H9 (cell line): ENCODE results near the gene MMP14. TPM values are rescaled to one million over a fixed set of nuclear protein-coding genes. Genes with fewer than 3 reads are reported as not detected.

ENCODE experiments used
- DNase-seq: peaks from one replicate; pipeline ENCODE4 v3.0.0-alpha.2; 2017
- H2AFZ ChIP-seq: one replicate; pipeline ENCODE4 v1.6.1; 2013; ENCODE audit warnings: mild to moderate bottlenecking, low read length, control low read depth, moderate library complexity
- H2AK5ac ChIP-seq: 2 replicates; pipeline ENCODE4 v1.6.1; 2013; ENCODE audit warnings: low read length, control low read depth, mixed read lengths; ENCODE audit not compliant: insufficient read length
- H2BK120ac ChIP-seq: one replicate; pipeline ENCODE4 v1.6.1; 2013; ENCODE audit warnings: low read depth, mild to moderate bottlenecking, low read length, control low read depth, inconsistent platforms; ENCODE audit not compliant: poor library complexity, severe bottlenecking
- H2BK12ac ChIP-seq: 2 replicates; pipeline ENCODE4 v1.6.1; 2013; ENCODE audit warnings: low read length, control low read depth, mixed read lengths, low read depth; ENCODE audit not compliant: insufficient read length
- H2BK15ac ChIP-seq: 2 replicates; pipeline ENCODE4 v1.6.1; 2013; ENCODE audit warnings: low read depth, low read length, control low read depth
- H2BK20ac ChIP-seq: one replicate; pipeline ENCODE4 v1.6.1; 2013; ENCODE audit warnings: low read depth, mild to moderate bottlenecking, low read length, control low read depth, inconsistent platforms; ENCODE audit not compliant: poor library complexity, severe bottlenecking
- H2BK5ac ChIP-seq: 2 replicates; pipeline ENCODE4 v1.6.1; 2013; ENCODE audit warnings: low read length, control low read depth, mixed read lengths; ENCODE audit not compliant: insufficient read length
- H3K14ac ChIP-seq: 2 replicates; pipeline ENCODE4 v1.6.1; 2013; ENCODE audit warnings: low read length, control low read depth; ENCODE audit not compliant: insufficient read depth
- H3K18ac ChIP-seq: 2 replicates; pipeline ENCODE4 v1.6.1; 2013; ENCODE audit warnings: low read depth, mild to moderate bottlenecking, mixed read lengths, low read length, control low read depth; ENCODE audit not compliant: insufficient read length
- H3K23ac ChIP-seq: 2 replicates; pipeline ENCODE4 v1.6.1; 2013; ENCODE audit warnings: low read length, control low read depth, mixed read lengths, low read depth; ENCODE audit not compliant: insufficient read length
- H3K23me2 ChIP-seq: 2 replicates; pipeline ENCODE4 v1.6.1; 2013; ENCODE audit warnings: low read depth, mild to moderate bottlenecking, mixed read lengths, low read length, control low read depth; ENCODE audit not compliant: insufficient read length, poor library complexity, severe bottlenecking
- H3K27ac ChIP-seq: 2 replicates; pipeline ENCODE4 v1.5.1; 2013; ENCODE audit warnings: low read length, control low read depth, mixed read lengths, low read depth; ENCODE audit not compliant: insufficient read length
- H3K27me3 ChIP-seq: 2 replicates; pipeline ENCODE4 v1.6.1; 2013; ENCODE audit warnings: low read length, control low read depth, inconsistent platforms; ENCODE audit not compliant: insufficient read depth
- H3K4ac ChIP-seq: 2 replicates; pipeline ENCODE4 v1.6.1; 2013; ENCODE audit warnings: low read depth, mild to moderate bottlenecking, control low read depth, inconsistent platforms, low read length, moderate library complexity
- H3K4me1 ChIP-seq: 2 replicates; pipeline ENCODE4 v1.6.1; 2013; ENCODE audit warnings: low read length, control low read depth, inconsistent platforms; ENCODE audit not compliant: insufficient read depth
- H3K4me2 ChIP-seq: 2 replicates; pipeline ENCODE4 v1.6.1; 2013; ENCODE audit warnings: low read length, control low read depth, mixed read lengths; ENCODE audit not compliant: insufficient read length, insufficient read depth
- H3K56ac ChIP-seq: 2 replicates; pipeline ENCODE4 v1.6.1; 2013; ENCODE audit warnings: low read depth, mild to moderate bottlenecking, mixed read lengths, low read length, control low read depth; ENCODE audit not compliant: insufficient read length
- H3K79me1 ChIP-seq: 2 replicates; pipeline ENCODE4 v1.6.1; 2013; ENCODE audit warnings: low read depth, mild to moderate bottlenecking, moderate library complexity, low read length, control low read depth, inconsistent platforms; ENCODE audit not compliant: insufficient read depth, poor library complexity, severe bottlenecking
- H3K79me2 ChIP-seq: 2 replicates; pipeline ENCODE4 v1.6.1; 2013; ENCODE audit warnings: low read length, control low read depth, inconsistent platforms; ENCODE audit not compliant: insufficient read depth
- H3K9ac ChIP-seq: 2 replicates; pipeline ENCODE4 v1.6.1; 2013; ENCODE audit warnings: low read length, control low read depth, mixed read lengths; ENCODE audit not compliant: insufficient read length; ENCODE audit errors: extremely low read depth
- H3K9me3 ChIP-seq: one replicate; pipeline ENCODE4 v1.6.1; 2013; ENCODE audit warnings: low read depth, low read length, inconsistent platforms; ENCODE audit not compliant: control insufficient read depth
- H3T11ph ChIP-seq: one replicate; pipeline ENCODE4 v1.6.1; 2013; ENCODE audit warnings: mild to moderate bottlenecking, low read length, control low read depth, inconsistent platforms
- H4K20me1 ChIP-seq: one replicate; pipeline ENCODE4 v1.6.1; 2013; ENCODE audit not compliant: control insufficient read depth, insufficient read length, insufficient read depth
- H4K5ac ChIP-seq: 2 replicates; pipeline ENCODE4 v1.6.1; 2013; ENCODE audit warnings: low read depth, mild to moderate bottlenecking, mixed read lengths, low read length, control low read depth; ENCODE audit not compliant: insufficient read length
- H4K8ac ChIP-seq: replicated peaks from 2 replicates; pipeline ENCODE4 v1.6.1; 2013; ENCODE audit warnings: low read length, control low read depth, mixed read lengths, low read depth; ENCODE audit not compliant: insufficient read length
- H4K91ac ChIP-seq: 2 replicates; pipeline ENCODE4 v1.6.1; 2013; ENCODE audit warnings: low read depth, mild to moderate bottlenecking, moderate library complexity, mixed read lengths, low read length, control low read depth; ENCODE audit not compliant: insufficient read length
- H3K27ac Mint-ChIP-seq, 3 experiments: 2 replicates in 2 of 3; 3 replicates in 1 of 3; pipeline ENCODE4 v1.8.0; 2020 to 2021; ENCODE audit warnings: mixed read lengths in 3 of 3, mild to moderate bottlenecking in 1 of 3, moderate library complexity in 1 of 3
- H3K27me3 Mint-ChIP-seq: 2 replicates; pipeline ENCODE4 v1.8.0; 2021; ENCODE audit warnings: low read depth, mild to moderate bottlenecking, moderate library complexity, mixed read lengths
- H3K36me3 Mint-ChIP-seq, 3 experiments: 2 replicates in 2 of 3; 3 replicates in 1 of 3; pipeline ENCODE4 v1.8.0; 2020 to 2021; ENCODE audit warnings: low read depth in 3 of 3, mixed read lengths in 3 of 3; ENCODE audit not compliant: insufficient read depth in 1 of 3
- H3K4me1 Mint-ChIP-seq, 2 experiments: 2 replicates each; pipeline ENCODE4 v1.8.0; 2020; ENCODE audit warnings: mixed read lengths in 2 of 2
- H3K4me3 Mint-ChIP-seq, 2 experiments: 2 replicates in 1 of 2; 3 replicates in 1 of 2; pipeline ENCODE4 v1.8.0; 2020 to 2021; ENCODE audit warnings: mild to moderate bottlenecking in 2 of 2, mixed read lengths in 2 of 2, moderate library complexity in 1 of 2
- H3K9me3 Mint-ChIP-seq, 2 experiments: 2 replicates in 1 of 2; 3 replicates in 1 of 2; pipeline ENCODE4 v1.8.0; 2020; ENCODE audit warnings: mild to moderate bottlenecking in 2 of 2, mixed read lengths in 2 of 2, moderate library complexity in 1 of 2
- WGBS: extraction: QIAGEN DNeasy Blood & Tissue Kit; methylation state at CpG from one replicate; pipeline ENCODE4 v1.1.7; 2013; ENCODE audit warnings: missing lambda C conversion rate, low lambda C conversion rate, mixed read lengths; ENCODE audit not compliant: insufficient read length; ENCODE audit errors: extremely low coverage; 5-methylcytosine and 5-hydroxymethylcytosine counted together
- total RNA-seq: library from RNA; stranded (reverse); gene quantifications from 2 replicates; pipeline ENCODE4 v1.2.1, GENCODE V29; 2021
- TF ChIP-seq, protein P1 (sequence below): fragments of 200-600 bp; sonication (generic); conservative IDR thresholded peaks from 3 replicates; pipeline ENCODE4 v1.8.0; 2021; ENCODE audit warnings: antibody characterized with exemption, mild to moderate bottlenecking

MMP14 gene
- total RNA-seq, 1 experiment from 2014 or later: 56.5 TPM

DNA sequence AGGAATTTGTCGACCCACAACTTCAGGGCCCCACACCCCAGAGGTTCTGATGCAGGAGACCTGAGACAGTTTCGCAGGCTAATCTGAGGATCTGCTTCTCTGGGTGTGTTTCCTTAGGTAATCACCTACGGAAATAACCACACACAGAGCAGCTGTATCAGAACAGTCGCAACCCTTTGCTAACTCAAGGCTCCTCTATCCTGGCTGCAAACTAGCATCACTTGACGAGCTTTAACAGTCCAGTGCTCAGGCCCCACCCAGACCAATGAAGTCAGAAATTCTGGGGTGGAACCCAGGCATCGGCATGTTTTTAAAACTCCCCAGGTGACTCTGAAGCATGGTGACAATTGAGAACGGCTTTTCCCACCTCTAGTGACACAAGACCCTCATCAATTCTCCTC, 41.8 kb upstream of the MMP14 start:
- H3K4me1 Mint-ChIP-seq: peaks cover 17 to 18% of the 10 kb centered on the region in 2 experiments
- no peak overlapping the region for H2BK20ac ChIP-seq
- H3K4me1 ChIP-seq: peaks cover 9% of the 10 kb centered on the region; the same call in 1 of the 2 replicates
- DNase-seq: no peak
- H4K20me1 ChIP-seq: no peaks in the 10 kb centered on the region
- H2BK120ac ChIP-seq: no peak overlapping the region
- no peaks in the 10 kb centered on the region; the same call in 1 of the 2 replicates for H3K79me2 ChIP-seq
- H3K18ac ChIP-seq: no peak overlapping the region
- no peak overlapping the region for H3K56ac ChIP-seq
- no peak overlapping the region for H2AFZ ChIP-seq
- no peak overlapping the region for H4K5ac ChIP-seq
- H4K91ac ChIP-seq: no peak overlapping the region
- H3K4me3 Mint-ChIP-seq: no peak overlapping the region
- H3K9me3 Mint-ChIP-seq: peaks cover 2 to 3% of the 10 kb centered on the region in 2 experiments; a peak in 3 of 5 replicates
- H3K27me3 Mint-ChIP-seq: peaks cover 2% of the 10 kb centered on the region
- WGBS: no CpG with 5 or more reads among the region's 7 CpGs
- no peaks in the 10 kb centered on the region for H3K27me3 ChIP-seq
- no peak overlapping the region for H3K4ac ChIP-seq
- H3K27ac Mint-ChIP-seq: no peak overlapping the region
- H3K4me2 ChIP-seq: no peak overlapping the region
- peaks cover 0 to 4% (median 2%) of the 10 kb centered on the region in 3 experiments; a peak in 3 of 7 replicates for H3K36me3 Mint-ChIP-seq
- H3K9me3 ChIP-seq: no peaks in the 10 kb centered on the region
- H3K9ac ChIP-seq: no peak overlapping the region
- no peak overlapping the region for H4K8ac ChIP-seq
- no peak overlapping the region for H2AK5ac ChIP-seq
- H3K27ac ChIP-seq: no peak overlapping the region
- H2BK5ac ChIP-seq: no peak overlapping the region
- no peak overlapping the region for H3K23ac ChIP-seq
- H3K23me2 ChIP-seq: no peaks in the 10 kb centered on the region
- no peak overlapping the region for H2BK12ac ChIP-seq
- H3K14ac ChIP-seq: no peak overlapping the region
- no peak overlapping the region for H2BK15ac ChIP-seq
- H3K79me1 ChIP-seq: no peaks in the 10 kb centered on the region
- TF ChIP-seq, protein P1, sequence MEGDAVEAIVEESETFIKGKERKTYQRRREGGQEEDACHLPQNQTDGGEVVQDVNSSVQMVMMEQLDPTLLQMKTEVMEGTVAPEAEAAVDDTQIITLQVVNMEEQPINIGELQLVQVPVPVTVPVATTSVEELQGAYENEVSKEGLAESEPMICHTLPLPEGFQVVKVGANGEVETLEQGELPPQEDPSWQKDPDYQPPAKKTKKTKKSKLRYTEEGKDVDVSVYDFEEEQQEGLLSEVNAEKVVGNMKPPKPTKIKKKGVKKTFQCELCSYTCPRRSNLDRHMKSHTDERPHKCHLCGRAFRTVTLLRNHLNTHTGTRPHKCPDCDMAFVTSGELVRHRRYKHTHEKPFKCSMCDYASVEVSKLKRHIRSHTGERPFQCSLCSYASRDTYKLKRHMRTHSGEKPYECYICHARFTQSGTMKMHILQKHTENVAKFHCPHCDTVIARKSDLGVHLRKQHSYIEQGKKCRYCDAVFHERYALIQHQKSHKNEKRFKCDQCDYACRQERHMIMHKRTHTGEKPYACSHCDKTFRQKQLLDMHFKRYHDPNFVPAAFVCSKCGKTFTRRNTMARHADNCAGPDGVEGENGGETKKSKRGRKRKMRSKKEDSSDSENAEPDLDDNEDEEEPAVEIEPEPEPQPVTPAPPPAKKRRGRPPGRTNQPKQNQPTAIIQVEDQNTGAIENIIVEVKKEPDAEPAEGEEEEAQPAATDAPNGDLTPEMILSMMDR: no peak
- H3T11ph ChIP-seq: no peak overlapping the region
